ENCODE measurements around the gene RIPPLY1.

DNA sequence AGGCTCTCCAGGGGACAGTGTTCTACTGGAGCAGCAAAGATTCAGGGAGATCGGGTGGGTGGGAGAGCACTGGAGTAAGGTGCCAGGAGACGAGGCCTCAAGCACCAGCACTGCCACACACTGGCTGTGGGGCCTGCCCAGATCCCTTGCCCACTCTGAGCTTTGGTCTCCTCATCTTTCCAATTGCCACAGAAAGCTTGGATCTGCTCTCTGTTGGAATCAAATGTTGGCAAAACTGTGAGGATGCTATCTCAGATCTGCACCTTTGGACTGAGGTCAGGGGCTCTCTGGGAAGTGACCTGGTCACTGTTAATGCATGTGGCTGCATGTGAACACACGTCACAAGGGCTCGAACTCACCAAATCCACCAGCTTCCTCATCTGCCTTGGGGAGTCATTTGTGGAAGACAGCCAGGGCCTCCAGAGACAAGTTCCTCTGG is 1.3 kb downstream of the RIPPLY1 start:
- TF ChIP-seq, protein P1, sequence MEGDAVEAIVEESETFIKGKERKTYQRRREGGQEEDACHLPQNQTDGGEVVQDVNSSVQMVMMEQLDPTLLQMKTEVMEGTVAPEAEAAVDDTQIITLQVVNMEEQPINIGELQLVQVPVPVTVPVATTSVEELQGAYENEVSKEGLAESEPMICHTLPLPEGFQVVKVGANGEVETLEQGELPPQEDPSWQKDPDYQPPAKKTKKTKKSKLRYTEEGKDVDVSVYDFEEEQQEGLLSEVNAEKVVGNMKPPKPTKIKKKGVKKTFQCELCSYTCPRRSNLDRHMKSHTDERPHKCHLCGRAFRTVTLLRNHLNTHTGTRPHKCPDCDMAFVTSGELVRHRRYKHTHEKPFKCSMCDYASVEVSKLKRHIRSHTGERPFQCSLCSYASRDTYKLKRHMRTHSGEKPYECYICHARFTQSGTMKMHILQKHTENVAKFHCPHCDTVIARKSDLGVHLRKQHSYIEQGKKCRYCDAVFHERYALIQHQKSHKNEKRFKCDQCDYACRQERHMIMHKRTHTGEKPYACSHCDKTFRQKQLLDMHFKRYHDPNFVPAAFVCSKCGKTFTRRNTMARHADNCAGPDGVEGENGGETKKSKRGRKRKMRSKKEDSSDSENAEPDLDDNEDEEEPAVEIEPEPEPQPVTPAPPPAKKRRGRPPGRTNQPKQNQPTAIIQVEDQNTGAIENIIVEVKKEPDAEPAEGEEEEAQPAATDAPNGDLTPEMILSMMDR (IDR thresholded peaks at IDR 0.05): no peak
- no peak for TF ChIP-seq EP300 (IDR thresholded peaks at IDR 0.05)
- TF ChIP-seq POLR2A (IDR thresholded peaks at IDR 0.05): no peak

Data from tibial nerve (tissue), 4 donors.